Pons (tissue), 1 donor: ENCODE data around the gene CHST3.
"Not testable (repeated sequence)": the region's sequence is repeated elsewhere in the genome, so short reads cannot be mapped to it uniquely, and the experiment has no call there.

Experiments used
- DNase-seq: peaks from one replicate; pipeline ENCODE4 v3.0.0-alpha.2; 2016; ENCODE audit warnings: low spot score

Gene CHST3

DNA sequence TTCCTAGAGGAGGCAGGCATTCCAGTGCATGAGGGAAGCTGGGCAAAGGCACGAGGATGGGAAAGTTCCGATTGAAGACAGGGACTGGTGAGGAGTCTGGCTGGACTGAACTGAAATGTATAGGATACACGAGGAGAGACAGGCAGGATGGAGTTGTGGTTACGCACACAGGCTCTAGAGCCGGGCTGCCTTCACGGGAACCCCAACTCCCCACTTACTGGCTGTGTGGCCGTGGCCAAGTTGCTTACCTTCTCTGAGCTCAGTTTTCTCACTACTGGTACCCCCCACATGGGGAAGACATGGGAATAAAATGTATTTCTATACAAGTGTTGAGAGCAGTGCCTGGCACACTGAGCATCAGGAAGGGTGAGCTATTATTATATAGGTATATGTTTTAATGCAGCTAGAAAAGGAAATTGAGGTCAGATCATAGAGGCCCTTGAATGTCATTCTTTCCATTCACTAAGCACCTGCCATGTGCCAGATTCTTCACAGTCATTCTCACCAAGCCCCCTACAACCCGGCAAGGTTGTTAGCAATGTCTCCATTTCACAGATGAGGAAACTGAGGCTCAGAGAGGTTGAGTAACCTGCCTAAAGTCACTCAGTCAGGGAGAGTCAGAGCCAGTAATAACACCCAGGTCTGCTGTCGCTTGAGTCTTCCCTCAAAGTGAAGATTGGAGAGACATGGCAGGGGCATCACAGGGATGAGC is 9.7 kb downstream of the CHST3 start:
- no peak for DNase-seq

- DNase-seq: peak; percentile 61
These were observed 10.4 kb downstream of the CHST3 start for GRCh38 chr10:71974489-71975021.

GRCh38 chr10:71975087-71975870 is 11.1 kb downstream of the CHST3 start:
- DNase-seq: no peak

GRCh38 chr10:71975871-71976725 is 11.9 kb downstream of the CHST3 start:
- peak; percentile 88 for DNase-seq

DNA sequence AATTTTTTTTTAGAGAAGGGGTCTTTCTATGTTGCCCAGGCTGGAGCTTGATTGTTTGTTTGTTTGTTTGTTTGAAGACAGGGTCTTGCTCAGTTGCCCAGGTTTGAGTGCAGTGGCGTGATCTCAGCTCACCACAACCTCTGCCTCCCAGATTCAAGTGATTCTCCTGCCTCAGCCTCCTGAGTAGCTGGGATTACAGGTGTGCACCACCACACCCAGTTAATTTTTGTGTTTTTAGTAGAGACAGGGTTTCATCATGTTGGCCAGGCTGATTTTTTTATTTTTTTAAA is 13.4 kb downstream of the CHST3 start:
- DNase-seq: not testable (repeated sequence)

DNA sequence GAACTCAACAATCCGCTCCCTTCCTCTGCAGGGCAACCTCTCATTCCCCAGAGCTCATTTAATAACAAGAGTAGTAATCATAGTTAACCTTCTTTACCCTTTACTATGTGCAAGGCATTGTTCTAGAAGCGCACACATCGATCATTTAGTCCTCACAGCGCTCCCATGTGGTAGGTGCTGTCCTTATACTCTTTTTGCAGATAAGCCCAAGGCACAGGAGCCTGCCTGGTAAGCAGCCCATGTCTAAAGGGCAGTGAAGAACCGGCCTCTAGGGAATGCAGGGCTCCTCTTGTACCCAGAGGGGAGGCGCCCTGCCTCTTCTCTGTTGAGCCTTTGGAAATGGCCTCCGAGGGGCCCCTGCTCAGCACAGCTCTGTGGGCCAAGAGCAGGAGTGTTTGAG is 14.3 kb downstream of the CHST3 start:
- DNase-seq: peak; percentile 87

- DNase-seq: no peak
These were observed 14.9 kb downstream of the CHST3 start for GRCh38 chr10:71978988-71979691.

DNA sequence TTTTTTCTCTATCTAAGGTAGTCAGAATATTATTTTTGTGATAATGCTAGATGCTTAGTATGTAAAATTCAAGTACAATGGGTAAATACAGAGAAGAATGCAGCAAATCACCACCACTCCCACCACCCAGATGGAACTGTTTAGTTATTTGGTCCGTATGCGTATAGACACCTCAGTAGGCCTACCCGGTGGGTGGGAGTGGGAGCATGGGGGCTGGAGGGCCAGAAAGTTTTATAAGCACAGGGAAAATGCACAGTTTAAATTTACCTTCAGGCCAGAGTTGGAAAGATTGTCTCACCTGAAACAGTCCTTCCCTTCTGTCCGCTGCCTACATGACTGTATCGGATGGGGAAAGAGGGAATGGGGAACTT is 15.5 kb downstream of the CHST3 start:
- no peak for DNase-seq

GRCh38 chr10:71980181-71981014 is 16.2 kb downstream of the CHST3 start:
- peak; percentile 75 for DNase-seq

GRCh38 chr10:71981015-71981875 is 17.1 kb downstream of the CHST3 start:
- DNase-seq: peak; percentile 99

DNA sequence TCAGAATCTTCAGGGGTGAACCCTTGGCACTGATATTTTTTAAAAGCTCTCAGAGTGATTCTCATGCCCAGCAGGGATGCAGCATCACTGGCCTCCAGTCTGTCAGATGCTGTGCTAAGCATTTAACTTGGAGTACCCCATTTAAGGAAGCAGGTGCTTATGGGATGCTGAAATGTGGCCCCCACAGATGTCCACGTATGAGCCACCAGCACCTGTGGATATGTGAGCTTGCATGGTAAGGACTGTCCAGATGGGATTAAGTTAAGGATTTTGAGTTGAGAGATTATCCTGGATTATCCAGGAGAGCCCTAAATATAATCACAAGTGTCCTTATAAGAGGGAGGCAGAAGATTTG is 17.7 kb downstream of the CHST3 start:
- DNase-seq: peak; percentile 54

- DNase-seq: no peak
These were observed 18.3 kb downstream of the CHST3 start for GRCh38 chr10:71982269-71983178.

DNA sequence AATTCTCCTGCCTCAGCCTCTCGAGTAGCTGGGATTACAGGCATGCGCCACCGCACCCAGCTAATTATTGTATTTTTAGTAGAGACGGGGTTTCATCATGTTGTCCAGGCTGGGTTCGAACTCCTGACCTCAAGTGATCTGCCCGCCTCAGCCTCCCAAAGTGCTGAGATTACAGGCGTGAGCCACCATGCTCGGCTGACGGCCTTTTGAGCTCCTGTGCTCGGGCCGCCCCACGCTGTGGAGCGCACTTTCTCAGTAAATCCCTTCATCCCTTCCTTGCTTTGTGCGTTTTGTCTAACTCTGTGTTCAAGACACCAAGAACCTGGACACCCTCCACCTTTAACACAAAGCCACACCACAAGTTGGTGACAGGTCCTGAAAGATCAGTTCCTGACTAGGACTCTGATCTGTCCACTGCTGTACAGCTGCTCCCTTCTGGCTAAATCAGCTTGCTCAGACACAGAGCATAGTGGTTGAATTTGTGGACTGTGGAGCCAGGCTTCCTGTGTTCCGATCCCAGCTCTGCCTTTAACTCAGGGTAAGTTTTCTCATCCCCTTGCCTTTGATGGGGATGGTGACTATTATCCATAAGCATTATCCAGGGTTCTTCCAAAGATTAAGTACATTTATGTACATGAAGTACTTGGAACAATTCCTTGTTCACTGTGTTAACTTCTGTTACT is 20.1 kb downstream of the CHST3 start:
- DNase-seq: peak; percentile 58

- DNase-seq: no peak
These were observed 20.7 kb downstream of the CHST3 start for GRCh38 chr10:71984809-71985388.

DNA sequence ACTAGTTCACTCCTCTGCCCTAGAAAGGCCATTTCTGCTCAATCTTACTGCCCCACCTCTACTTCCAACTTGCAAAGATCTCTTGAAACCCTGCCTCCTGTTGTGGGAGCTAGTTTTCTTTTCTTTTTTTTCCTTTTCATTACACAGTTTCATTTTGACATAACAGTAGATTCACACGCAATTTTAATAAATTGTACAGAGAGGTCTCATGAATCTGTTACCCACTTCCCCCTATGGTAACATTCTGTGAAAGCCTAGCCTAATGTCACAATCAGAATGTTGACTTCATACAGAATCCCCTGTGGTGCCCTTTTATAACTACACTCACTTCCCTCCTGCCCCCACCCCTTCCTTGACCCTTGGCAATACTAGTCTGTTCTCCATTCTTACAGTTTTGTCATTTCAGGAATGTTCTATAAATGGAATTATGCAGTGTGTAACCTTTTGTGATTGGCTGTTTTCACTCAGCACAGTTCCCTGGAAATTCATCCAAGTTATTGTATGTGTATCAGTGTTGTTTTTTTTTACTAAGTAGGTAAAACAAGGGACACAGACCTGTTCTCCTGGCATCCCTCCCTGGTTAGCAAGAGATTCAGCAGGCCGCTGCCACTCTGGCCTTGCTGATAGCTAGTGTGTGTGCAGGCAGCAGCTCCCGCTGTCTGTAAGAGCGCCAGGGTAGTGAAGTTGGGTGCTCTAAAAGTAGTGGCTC is 21.5 kb downstream of the CHST3 start:
- peak; percentile 52 for DNase-seq

DNA sequence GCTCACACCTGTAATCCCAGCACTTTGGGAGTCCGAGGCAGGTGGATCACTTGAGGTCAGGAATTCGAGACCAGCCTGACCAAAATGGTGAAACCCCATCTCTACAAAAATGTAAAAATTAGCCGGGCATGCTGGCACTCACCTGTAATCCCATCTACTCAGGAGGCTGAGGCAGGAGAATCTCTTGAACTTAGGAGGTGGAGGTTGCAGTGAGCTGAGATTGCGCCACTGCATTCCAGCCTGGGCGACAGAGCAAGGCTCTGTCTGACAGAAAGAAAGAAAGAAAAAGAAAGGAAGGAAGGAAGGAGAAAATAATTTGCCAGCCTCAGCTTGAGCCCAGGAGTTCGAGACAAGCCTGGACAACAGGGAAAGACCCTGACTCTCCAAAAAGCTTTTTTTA is 24.7 kb downstream of the CHST3 start:
- not testable (repeated sequence) for DNase-seq
